Measurements from ENCODE around the gene F7.

F7 gene

DNA sequence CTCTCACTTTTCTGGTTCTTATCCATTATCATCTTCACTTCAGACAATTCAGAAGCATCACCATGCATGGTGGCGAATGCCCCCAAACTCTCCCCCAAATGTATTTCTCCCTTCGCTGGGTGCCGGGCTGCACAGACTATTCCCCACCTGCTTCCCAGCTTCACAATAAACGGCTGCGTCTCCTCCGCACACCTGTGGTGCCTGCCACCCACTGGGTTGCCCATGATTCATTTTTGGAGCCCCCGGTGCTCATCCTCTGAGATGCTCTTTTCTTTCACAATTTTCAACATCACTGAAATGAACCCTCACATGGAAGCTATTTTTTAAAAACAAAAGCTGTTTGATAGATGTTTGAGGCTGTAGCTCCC, 14.2 kb downstream of the F7 start:
- no peak for DNase-seq

DNA sequence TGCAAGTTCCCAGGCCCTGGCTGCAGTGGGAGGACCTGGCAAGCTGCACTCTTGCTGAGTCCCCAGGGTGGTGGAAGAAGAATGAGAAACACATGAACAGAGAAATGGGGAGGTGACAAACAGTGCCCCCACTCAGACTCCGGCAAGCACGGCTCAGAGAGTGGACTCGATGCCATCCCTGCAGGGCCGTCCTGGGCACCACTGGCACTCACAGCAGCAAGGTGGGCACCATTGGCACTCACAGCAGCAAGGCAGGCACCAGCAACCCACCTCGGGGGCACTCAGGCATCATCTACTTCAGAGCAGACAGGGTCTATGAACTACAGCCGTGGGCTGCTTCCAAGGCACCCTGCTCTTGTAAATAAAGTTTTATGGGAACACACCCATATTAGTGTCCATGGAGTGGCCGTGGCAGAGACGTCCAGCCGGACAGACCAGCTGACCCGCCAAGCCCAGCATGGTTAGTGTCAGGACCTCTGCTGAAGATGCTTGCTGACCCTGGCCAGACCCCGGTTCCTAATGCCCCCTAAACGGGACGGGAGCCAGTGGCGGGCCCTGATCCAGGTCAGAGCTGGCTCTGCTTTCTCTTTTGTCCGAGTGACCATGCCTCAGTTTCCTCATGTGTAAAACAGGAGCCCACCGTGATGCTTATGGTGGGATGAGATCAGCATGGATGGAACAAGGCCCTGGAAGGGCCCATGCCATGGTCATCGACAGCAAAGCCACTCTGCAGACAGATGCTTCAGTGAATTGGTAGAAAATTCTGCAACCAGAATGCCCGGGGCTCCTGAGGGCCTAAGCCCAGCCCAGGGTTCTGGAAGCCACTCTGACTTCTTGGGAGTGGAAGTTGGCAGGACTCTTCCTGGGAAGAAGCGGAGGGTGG, 14.9 kb downstream of the F7 start:
- no peak for DNase-seq

DNA sequence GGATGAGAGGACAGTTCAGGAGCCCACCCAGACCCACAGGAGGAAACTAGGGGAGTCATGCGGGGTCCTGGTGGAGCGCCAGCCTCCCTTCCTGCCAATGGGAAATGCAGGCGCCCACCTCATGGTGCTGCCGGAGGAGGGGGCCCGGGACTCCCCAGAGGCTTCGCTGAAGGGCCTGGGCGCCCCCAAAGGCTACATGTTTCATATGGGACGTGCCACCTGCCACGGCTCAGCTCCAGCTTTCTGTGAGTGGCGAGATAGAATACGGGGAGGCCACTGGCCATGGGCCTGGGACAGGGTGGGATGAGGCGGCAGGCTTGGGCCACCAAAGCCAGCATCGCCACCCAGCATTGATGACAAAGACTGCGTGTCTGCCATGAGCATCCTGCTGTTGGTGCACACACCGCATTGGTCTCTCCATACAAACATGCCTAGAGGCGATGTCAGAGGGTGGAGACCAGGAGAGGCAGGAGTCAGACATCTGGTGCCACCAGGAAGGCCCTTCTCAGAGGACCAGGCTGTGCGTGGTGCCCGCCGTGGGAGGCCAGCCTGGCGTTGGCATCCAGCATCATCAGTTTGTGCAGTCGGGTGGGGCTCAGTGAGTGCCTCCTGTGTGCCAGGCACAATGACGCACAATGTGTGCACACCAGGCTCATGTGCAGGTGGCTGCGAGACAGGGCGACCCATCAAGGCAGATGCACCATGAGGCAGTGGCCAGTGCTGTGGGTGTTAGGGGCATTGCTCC, 15.8 kb downstream of the F7 start:
- DNase-seq, result no peak

DNA sequence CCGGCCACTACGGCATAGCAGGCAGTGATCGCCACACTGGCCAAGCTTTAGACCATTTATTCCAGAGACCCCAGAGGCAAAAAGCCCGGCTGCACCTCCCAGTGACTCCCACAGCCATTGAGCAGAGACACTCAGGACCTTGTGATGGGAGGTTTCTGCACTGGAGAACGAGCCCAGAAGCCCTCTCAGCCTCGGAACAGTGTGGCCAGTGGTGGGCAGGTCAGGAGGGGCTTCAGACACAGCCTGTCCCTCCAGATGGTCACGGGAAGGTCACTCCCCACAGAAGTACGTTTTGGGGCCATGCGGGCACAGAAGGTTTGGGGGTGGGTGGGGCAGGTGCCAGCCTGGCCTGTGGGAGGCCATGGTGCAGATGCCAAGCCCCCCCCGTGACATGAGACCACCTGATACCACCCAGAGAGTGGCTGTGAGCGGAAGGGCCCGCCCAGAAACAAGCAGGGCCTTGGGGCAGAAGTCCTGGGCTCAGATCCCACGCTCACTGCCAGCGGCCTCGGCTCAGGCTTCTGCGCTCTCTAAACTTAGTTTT, 16.4 kb downstream of the F7 start:
- DNase-seq, result no peak

DNA sequence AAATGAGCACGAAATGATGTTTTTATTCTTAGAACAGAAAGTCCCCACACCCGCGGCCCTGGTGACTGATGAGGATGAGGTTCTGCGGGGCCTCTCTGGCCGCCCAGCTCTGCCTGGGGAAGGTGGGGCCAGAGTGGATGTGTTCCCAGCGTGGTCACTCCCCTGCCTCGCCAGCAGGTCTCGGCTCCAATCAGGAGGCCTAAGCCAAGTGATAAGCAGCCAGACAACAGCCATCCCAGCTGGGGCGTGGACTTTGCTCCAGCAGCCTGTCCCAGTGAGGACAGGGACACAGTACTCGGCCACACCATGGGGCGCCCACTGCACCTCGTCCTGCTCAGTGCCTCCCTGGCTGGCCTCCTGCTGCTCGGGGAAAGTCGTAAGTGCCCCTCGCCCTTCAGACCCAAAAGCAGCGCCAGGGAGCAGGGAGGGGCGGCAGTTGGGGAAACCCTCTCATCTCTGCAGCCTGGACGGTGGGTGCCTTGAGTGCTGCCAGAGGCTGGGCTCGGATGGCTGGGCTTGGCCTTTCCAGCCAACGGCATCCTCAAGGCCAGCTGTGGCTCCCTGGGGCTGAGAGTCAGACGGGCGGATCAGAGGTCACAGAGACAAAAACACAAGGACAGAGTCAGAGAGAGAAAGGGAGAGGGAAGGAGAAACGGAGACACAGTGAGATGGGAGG, 17.1 kb downstream of the F7 start, which contains the start of gene F10:
F10 (plus strand) TSS at position 250 of the 676 bp plus-strand sequence; CDS start at position 307, 57 bp downstream.
- DNase-seq, result no peak

DNA sequence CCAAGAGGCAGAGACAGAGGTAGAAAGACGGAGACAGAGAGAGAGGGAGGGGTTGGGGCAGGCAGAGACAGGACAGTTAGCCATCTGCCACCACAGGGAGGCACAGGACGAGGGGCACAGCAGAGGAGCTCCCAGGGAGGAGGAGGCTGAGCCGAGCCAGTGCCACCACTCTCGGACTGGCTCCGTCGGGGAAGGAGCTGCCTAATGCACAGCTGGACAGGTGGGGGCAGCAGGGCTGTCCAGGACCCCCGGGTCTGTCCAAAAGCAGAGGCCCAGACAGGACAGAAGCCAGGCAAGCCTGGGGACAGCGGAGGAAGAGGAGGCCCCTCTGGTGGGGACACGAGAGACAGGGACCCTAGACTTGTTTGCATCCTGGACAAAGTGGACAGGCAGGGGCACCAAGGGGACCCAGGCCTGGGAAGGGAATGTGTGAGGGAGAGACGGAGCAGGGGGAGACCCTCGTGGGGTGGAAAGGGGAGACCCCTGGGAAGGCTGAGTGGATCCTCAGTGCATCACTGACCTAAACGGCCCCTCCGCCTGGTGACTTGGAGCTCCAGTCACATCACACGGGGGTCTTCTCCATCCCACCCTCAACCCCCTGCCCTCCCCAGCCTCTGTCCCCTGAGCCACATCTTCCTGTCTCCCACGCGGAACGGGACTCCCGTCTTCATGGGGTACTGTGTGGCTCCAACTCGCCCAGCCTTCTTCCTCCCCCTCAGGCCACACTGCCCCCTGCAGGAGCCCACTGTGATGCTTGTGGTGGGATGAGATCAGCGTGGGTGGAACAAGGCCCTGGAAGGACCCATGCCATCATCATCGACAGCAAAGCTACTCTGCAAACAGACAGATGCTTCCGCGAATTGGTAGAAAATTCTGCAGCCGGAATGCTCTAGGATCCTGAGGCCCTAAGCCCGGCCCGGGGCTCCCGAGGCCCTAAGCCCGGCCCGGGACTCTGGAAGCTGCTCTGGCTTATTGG, 17.9 kb downstream of the F7 start:
- DNase-seq, result no peak

DNA sequence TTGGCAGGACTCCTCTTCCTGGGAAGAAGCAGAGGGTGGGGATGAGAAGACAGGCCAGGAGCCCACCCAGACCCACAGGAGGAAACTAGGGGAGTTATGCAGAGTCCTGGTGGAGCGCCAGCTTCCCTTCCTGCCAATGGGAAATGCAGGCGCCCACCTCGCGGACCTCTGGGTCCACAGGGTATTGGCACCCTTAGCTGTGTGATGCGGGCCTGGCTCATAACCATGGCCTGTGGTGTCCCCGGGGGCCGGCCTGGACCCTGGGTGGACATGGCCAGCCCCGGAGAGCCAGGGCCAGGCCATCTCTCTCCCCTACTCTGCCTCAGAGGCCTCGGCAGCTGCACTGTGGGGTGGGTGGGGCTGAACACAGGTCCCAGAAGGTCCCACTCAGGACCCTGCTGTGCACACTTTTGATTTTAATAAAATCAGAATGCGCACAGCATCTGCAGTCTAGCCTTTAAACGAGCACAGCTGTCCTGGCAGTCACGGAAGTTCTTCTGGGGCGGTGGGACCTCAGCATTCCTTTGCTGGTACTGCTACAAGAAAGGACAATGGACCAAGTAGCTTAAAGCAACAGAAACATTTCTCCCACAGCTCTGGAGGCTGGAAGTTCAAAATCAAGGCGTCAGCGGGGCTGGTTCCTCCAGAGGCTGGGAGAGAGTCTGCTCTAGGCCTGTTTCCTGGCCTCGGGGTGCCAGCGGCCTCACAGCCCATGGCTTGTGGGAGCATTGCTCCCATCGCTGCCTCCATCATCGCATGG, 18.8 kb downstream of the F7 start:
- DNase-seq, result no peak

DNA sequence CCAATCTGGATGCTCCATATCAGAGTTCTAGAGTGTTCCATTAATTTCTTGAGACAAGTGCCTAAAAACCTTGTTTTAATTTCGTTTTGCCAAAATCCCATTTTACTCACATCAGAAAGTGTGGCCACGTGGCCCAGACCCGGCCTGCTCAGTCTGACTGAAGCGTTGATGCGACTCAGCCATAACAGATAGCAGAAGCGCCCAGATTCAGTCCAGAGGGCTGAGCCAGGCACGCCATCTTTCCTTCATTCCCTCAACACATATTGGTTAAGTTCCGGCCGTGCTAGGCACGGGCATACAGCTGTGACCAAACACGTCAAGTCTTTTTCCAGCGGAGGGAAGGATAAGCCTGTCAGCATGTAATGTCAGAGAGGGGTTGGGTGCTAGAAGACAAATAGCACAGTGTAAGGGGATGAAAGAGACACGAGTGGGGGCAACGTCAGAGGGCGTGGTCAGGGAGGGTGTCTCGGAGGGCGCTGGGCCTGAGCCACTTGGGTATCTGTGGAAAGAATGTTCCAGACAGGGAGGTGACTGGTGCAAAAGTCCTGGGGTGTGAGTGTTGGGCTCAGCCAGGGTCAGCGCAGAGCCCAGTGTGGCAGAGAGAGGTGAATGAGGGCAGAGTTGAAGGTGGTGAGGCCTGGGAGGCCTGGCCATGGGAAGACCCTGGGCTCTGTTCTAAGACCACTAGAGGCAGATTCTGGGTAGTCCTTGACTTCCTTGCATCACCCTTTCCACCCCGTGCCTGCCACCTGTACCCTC, 20.1 kb downstream of the F7 start:
- DNase-seq, result no peak

DNA sequence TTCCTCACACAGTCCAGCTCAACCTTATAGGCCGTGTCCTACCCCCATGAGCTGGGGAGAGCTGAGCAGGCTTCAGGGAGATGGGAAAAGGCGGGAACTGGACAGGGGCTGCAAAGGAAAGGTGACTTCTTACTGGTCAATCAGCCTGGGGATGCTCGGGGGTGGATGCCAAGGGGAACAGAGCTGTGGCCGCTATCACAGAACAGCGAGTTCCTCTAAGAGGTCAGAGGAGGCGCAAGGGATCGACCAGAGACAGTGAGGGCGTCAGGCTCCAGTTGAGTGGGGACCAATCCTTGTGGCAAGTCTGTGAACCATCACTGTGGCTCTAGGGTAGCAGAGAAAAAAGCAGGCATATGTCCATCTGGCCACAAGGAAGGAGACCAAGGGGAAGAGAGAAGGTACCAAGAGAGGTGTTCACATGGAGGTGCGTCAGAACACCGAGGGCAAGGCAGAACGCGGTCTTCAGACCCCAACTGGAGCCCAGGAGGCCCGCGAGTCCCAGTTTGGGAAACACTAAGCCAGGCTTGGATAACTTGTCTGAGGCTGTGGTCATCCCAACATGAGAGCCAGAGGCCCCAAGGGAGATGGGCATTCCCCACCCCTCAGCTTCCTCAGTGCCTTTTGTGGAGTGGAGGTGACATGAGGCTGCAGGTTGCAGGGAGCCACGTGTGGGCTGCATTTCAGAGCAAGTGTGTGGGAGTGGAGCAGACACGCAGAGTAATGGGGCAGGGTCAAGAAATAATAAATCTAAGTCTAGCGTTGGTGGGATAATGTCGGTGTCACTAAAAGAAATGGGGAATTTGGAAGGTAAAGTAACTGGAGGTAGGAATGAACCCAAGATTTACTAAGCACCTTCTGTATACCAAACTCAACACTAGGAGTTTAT, 20.9 kb downstream of the F7 start:
- DNase-seq, result no peak

DNA sequence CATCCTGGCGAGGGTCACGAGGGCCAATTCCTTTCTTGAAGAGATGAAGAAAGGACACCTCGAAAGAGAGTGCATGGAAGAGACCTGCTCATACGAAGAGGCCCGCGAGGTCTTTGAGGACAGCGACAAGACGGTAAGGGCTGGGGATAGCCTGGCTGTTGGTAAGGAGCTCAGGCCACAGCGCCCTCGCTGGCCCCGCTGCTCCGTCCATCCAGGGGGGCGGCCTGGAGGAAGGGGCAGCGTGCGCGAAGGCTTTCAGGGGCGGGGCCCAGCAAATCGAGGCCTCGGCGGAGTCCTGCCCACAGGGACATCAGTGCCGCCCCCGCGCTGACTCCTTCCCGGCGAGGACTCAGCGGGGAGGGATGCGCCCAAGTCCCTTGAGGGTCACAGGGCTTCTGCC, 23.9 kb downstream of the F7 start:
- no peak for DNase-seq

DNA sequence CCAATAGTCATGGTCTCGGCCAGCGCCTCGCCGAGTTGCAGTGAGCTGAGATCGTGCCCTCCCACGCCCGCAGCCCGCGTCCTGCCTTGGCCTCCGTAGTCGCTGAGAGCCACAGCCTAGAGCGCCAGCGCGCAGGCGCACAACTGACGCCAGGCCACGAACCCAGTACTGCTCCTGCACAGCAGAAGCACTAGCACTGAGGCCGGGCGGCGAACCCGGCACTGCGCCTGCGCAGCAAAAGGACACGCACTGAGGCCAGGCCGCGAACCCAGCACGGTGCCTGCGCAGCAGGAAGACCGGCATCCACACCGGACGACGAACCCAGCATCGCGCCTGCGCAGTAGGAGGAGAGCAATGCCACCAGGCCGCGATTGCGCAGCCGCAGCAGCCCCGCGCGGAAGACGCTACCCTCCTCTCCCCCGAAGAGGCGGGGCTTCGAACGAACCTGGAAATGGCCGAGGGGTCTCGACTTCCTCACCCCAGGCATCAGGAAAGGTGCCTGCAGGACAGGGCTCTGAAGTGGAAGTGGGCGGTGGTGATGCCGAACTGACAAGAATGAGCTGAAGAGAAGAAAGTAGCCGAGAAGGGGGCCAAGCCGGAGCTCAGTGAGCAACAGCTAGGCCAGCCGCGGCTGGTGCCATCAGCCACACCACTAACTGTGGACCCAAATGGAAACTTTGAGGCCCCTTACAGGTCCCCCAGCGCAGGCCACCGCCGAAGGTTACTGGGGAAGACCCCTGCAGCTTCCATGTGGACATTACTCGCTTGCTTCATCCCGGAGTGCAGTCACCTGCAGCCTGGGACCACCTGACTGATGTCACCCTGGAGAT, 24.5 kb downstream of the F7 start:
- DNase-seq, result peak; percentile 26 to 28

DNA sequence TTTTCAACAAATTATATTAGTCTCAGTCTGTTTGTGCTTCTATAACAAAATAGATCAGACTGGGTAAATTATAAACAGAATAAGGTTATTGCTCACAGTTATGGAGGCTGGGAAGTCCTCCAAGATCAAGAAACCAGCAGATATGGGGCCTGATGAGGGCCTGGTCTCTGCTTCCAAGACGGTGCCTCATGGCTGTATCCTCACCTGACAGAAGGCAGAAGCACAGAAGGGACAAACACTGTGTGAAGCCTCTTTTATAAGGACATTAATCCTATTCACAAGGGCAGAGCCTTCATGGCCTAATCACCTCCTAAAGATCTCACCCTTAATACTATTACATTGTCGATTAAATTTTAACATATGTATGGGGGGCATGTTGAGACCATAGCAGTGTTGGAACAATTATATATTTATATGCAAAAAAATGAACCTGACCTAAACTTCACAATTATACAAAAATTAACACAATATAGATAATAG, 29.7 kb downstream of the F7 start:
- DNase-seq, result no peak

DNA sequence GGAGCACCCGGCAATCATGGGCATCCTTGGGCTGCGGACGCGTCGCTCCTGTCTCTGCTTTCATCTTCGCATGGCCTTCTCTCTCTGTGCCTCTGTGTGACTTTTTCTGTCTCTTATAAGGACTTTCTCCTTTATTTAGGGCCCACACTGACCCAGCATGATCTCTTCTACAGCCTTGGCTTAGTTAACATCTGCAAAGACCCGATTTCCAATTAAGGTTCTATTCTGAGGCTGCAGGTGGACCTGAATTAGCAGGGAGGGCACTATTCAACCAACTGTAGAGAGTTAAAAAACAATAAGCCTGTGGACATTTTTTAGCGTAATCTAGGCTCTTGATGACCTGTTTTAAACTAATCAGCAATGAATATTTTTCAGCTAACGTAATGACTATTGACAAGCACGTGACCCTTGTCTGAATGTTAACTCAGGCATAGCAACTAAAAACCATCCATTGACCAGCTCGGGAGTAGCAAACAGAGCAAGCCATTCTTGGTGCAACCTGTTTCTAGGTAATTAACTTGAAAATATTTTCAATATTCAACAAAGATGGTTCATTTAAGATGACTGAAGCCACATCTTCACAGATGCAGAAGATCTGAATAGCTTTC, 32.2 kb downstream of the F7 start:
- no peak for DNase-seq

DNA sequence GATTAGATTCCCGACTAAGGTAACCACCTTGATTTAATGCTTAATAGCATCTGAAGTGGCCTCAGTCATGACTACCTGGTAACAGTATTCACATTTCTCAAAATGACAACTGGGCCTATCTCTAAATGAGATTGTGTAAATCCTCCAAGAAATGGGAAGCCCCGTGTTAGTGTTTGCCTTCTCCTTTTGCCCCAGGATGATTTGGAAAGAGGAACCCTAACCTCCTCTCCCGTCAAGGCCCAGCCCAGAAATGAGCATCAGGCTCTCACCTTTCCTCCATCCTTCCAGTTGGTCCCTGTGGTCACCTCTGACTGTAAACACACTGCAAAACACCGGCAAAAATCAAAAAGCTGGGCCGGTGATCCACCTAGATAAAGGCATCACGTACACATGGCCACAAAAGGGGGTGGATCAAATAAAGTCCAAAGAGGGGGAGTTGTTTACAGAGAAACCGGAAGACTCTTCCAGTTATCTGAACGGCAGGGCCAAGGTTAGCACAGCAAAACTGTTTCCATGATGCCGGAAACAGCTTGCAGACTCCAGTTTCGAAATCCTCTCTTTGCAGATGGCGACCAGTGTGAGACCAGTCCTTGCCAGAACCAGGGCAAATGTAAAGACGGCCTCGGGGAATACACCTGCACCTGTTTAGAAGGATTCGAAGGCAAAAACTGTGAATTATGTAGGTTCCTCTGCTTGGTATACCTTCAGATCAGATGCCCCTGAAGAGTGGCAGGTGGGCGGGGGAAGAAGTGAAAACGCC, 33.4 kb downstream of the F7 start:
- no peak for DNase-seq

DNA sequence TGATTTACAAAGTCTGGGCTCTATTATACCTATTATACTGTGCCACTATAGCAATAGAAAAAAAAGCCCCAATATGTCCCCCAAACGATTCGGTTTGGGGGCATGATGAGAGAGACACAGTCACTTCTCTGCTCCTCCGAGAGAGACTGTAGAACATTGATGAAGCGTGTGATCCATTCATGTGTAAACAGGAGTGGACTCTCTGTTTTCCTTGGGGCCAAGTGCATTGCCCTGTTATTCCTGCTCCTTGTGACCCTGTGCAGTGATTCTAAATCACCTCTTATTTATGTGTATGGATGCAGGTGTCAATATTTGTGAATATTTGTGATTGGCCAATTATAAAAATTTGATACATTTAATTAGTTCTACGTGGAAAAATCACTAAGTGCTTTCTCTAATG, 34.0 kb downstream of the F7 start:
- DNase-seq, result no peak

DNA sequence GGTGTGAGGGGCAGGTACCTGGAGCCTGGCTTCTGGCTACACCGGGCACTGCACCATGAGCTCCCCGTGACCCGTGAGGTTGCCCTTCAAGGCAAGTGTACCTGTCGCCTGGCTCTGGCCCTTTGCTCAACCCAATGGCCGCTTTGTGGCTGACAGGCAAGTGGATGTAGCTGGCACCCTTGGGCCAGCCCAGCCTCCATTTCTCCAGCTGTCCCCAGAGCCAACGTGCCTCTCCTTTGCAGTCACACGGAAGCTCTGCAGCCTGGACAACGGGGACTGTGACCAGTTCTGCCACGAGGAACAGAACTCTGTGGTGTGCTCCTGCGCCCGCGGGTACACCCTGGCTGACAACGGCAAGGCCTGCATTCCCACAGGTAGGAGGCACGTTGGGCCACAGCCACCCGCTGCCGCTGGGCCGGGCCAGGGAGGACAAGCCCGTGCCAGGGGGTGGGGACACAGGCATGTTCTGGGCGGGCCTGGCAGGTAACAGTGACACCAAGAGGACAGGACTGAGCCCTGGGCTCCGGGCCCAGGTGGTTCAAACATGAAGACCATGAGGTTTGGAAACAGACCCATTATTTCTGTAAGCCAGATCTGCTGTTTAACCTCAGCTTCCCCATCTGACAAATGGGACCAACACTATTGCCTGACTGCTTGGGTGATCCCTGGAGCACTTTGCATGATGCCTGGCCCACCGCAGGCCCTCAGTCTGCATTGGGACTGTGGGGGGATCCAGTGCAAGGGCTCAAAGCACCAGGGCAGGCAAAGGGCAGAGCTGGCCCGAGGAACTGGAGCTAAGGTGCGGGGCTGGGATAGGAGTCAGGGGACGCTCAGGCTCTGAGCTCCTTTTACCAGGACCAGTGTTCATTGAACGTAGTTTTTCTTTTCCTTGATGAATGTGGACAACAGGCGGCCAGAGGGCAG, 35.3 kb downstream of the F7 start:
- peak in 1 of 2 donors; percentile 7 for DNase-seq

Data from CD4-positive, alpha-beta T cell treated with Interleukin-4 for 1 hour (primary cell).